Smooth muscle cell of the brain vasculature (primary cell): ENCODE data around the gene SPATA25.
"Not testable (repeated sequence)": the region's sequence is repeated elsewhere in the genome, so short reads cannot be mapped to it uniquely, and the experiment has no call there.

Experiments used
- DNase-seq: peaks from one replicate; pipeline ENCODE4 v3.0.0-alpha.2; 2012; ENCODE audit warnings: low read depth, low spot score

The SPATA25 gene

GRCh38 chr20:45894797-45895196 is 7.4 kb upstream of the SPATA25 start:
- DNase-seq, result no peak

- DNase-seq, result no peak
Measured at GRCh38 chr20:45893831-45894230, 6.4 kb upstream of the SPATA25 start.

GRCh38 chr20:45892828-45893500 is 5.5 kb upstream of the SPATA25 start:
- no peak for DNase-seq

GRCh38 chr20:45892049-45892825 is 4.8 kb upstream of the SPATA25 start:
- DNase-seq, result no peak

- peak; percentile 64 for DNase-seq
Measured at GRCh38 chr20:45890985-45891983, 3.9 kb upstream of the SPATA25 start, which contains the start of the genes CTSA and NEURL2. Gene CTSA, plus strand, starts transcription at chr20:45891335. Its CDS starts 234 bp downstream, at chr20:45891569. Gene NEURL2, minus strand, starts transcription at chr20:45891208. Its CDS starts 217 bp downstream, at chr20:45890991.

GRCh38 chr20:45890077-45890984 is 2.9 kb upstream of the SPATA25 start:
- peak; percentile 61 for DNase-seq

GRCh38 chr20:45888681-45889080 is 1.3 kb upstream of the SPATA25 start:
- DNase-seq, result no peak

- DNase-seq, result no peak
Measured at GRCh38 chr20:45886590-45887345, 654 bp downstream of the SPATA25 start.

GRCh38 chr20:45883100-45883469 is 4.3 kb downstream of the SPATA25 start:
- DNase-seq, result no peak

- DNase-seq, result no peak
Measured at GRCh38 chr20:45882469-45883099, 4.8 kb downstream of the SPATA25 start.

- DNase-seq, result peak; percentile 98
Measured at GRCh38 chr20:45880988-45881788, 6.2 kb downstream of the SPATA25 start, which contains the start of gene ZSWIM1. Gene ZSWIM1, plus strand, starts transcription at chr20:45881227. Its CDS starts 1,366 bp downstream, at chr20:45882593.

- DNase-seq, result no peak
Measured at GRCh38 chr20:45878076-45878761, 9.2 kb downstream of the SPATA25 start.

GRCh38 chr20:45874576-45874975 is 12.8 kb downstream of the SPATA25 start:
- no peak for DNase-seq

GRCh38 chr20:45874104-45874481 is 13.3 kb downstream of the SPATA25 start:
- DNase-seq, result not testable (repeated sequence)

- DNase-seq, result no peak
Measured at GRCh38 chr20:45873409-45874103, 13.9 kb downstream of the SPATA25 start.

- no peak for DNase-seq
Measured at GRCh38 chr20:45872626-45873025, 14.8 kb downstream of the SPATA25 start.

- DNase-seq, result no peak
Measured at GRCh38 chr20:45867819-45868176, 19.6 kb downstream of the SPATA25 start.
